ENCODE results near the gene TMEM52B. TPM values are rescaled to one million over a fixed set of nuclear protein-coding genes. Genes with fewer than 3 reads are reported as not detected.

The TMEM52B gene
- total RNA-seq (not detected), polyA plus RNA-seq (not detected)

DNA sequence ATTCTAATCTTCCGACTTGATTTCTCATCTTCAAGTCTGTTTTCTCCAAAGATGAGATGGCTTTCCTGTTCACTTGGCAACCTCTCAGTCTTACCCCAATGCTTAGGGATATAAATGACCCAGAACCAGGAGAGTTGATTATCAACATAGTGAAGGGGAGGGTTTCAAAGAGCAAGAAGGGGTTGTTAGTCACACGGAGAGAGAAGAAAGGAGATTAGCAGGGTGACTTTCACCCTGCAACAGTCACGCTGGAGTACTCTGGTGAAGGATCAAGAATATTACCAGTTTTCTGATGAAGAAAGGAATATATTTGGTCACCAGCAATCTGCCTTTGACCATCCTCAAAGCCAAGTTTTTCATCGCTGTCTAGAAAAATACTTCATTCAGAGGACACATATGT is at the start of gene TMEM52B:
TMEM52B (plus strand) TSS at position 212 of the 400 bp plus-strand sequence. CDS start 543 bp downstream, outside the sequence.
- no peak within 1 kb of the TSS for H3K27ac ChIP-seq (ENCODE audit: insufficient read depth, low read length, poor library complexity, severe bottlenecking)
- Mint-ChIP-seq H3K4me1 (no peaks in the 10 kb centered on the region), H3K9me3 (no peaks in the 10 kb centered on the region), H3K27me3 (peaks cover 42% of the 10 kb centered on the region), H3K27ac (no peak within 1 kb of the TSS), H3K36me3 (no peaks in the 10 kb centered on the region), H3K4me3 (no peak within 1 kb of the TSS)
- no peaks in the 10 kb centered on the region for H3K36me3 ChIP-seq (ENCODE audit: control insufficient read depth, insufficient read depth, low read length)
- no peak for ATAC-seq (ENCODE audit: low read depth in 2 of 2)
- no peak for DNase-seq
- no peaks in the 10 kb centered on the region for H3K4me1 ChIP-seq (ENCODE audit: control insufficient read depth, insufficient read depth, low read length, poor library complexity, severe bottlenecking)
- no peaks in the 10 kb centered on the region for H3K9me3 ChIP-seq (ENCODE audit: control insufficient read depth in 2 of 2, low read length in 2 of 2)
- H3K4me3 ChIP-seq (ENCODE audit: low read depth, low read length) = no peak within 1 kb of the TSS
- H3K27me3 ChIP-seq (ENCODE audit: control insufficient read depth, insufficient read depth, low read length) = peaks cover 8% of the 10 kb centered on the region

DNA sequence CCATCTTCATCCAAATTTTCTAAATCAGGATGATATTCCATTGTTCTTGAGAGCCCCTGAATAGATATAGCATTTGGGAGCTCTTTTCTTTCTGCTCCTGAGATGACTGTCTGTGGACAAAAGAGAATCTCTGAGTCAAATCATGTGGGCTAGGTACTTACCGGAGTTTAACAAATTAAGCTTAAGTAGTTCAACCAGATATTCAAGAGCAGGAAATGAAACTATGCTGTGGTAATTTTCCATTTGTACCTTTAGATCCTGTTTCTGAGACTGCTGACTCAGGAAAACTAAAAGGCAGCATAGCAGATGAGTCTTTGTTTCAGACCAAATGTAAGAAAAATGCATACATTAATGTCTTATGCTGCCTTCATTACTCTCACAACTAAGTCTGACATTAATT is 48.8 kb upstream of the TMEM52B start, which contains the start of gene CLEC7A:
CLEC7A (minus strand) TSS at position 158 of the 400 bp plus-strand sequence; CDS start at position 41, 117 bp downstream.
- peak within 1 kb of the TSS; percentile 37 for H3K4me3 ChIP-seq (ENCODE audit: low read depth, low read length)
- Mint-ChIP-seq H3K4me3 (peak within 1 kb of the TSS in 1 of 4 donors; percentile 64), H3K36me3 (no peaks in the 10 kb centered on the region), H3K27ac (peak within 1 kb of the TSS in 2 of 3 donors; percentile 38 to 53), H3K4me1 (peaks cover 5 to 14% (median 7%) of the 10 kb centered on the region in 4 donors), H3K9me3 (peaks cover 0 to 1% (median 0%) of the 10 kb centered on the region in 7 donors), H3K27me3 (peaks cover 8% of the 10 kb centered on the region)
- peaks cover 5% of the 10 kb centered on the region for H3K4me1 ChIP-seq (ENCODE audit: control insufficient read depth, insufficient read depth, low read length, poor library complexity, severe bottlenecking)
- H3K9me3 ChIP-seq (ENCODE audit: control insufficient read depth in 2 of 2, low read length in 2 of 2) = no peaks in the 10 kb centered on the region
- no peaks in the 10 kb centered on the region for H3K27me3 ChIP-seq (ENCODE audit: control insufficient read depth, insufficient read depth, low read length)
- no peak within 1 kb of the TSS for H3K27ac ChIP-seq (ENCODE audit: insufficient read depth, low read length, poor library complexity, severe bottlenecking)
- H3K36me3 ChIP-seq (ENCODE audit: control insufficient read depth, insufficient read depth, low read length) = no peaks in the 10 kb centered on the region
- ATAC-seq (ENCODE audit: low read depth in 2 of 2) (peak in 1 of 2 donors; percentile 34), DNase-seq (peak in 1 of 3 donors; percentile 50)

DNA sequence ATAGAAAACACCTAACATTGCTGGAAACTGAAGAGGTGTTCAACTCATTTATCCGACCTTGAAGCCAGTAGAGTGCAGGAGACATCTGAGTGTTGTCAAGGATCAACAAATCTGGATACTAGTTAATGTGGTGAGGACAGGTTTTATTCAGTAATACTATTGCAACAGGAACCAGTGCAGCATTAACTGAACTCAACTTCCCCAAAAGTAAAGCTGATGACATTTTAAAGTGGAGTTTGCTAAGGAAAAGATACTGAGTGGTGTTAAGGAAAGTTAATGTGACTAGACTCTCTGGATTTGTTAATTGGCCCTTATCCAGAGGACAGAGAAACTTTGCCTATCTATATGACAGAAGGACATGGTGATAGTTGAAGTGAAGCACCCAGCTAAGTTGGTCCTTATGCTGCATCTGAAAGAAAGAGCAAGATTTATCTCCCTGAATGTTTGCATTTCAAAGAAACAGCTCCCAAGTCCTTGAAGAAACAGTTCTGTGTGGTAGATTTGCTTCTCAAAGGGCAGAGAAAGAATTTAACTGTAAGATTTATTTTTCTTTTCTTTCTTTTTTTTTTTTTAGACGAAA is 47.6 kb upstream of the TMEM52B start:
- Mint-ChIP-seq H3K27ac (no peak overlapping the region), H3K9me3 (peaks cover 0 to 1% (median 0%) of the 10 kb centered on the region in 7 donors), H3K27me3 (peaks cover 5% of the 10 kb centered on the region), H3K36me3 (no peaks in the 10 kb centered on the region), H3K4me1 (peaks cover 5 to 14% (median 7%) of the 10 kb centered on the region in 4 donors), H3K4me3 (no peak overlapping the region)
- H3K27ac ChIP-seq (ENCODE audit: insufficient read depth, low read length, poor library complexity, severe bottlenecking) = no peak overlapping the region
- no peak overlapping the region for H3K4me3 ChIP-seq (ENCODE audit: low read depth, low read length)
- no peaks in the 10 kb centered on the region for H3K9me3 ChIP-seq (ENCODE audit: control insufficient read depth in 2 of 2, low read length in 2 of 2)
- DNase-seq (no peak), ATAC-seq (ENCODE audit: low read depth in 2 of 2) (no peak)
- no peaks in the 10 kb centered on the region for H3K36me3 ChIP-seq (ENCODE audit: control insufficient read depth, insufficient read depth, low read length)
- peaks cover 5% of the 10 kb centered on the region for H3K4me1 ChIP-seq (ENCODE audit: control insufficient read depth, insufficient read depth, low read length, poor library complexity, severe bottlenecking)
- no peaks in the 10 kb centered on the region for H3K27me3 ChIP-seq (ENCODE audit: control insufficient read depth, insufficient read depth, low read length)

DNA sequence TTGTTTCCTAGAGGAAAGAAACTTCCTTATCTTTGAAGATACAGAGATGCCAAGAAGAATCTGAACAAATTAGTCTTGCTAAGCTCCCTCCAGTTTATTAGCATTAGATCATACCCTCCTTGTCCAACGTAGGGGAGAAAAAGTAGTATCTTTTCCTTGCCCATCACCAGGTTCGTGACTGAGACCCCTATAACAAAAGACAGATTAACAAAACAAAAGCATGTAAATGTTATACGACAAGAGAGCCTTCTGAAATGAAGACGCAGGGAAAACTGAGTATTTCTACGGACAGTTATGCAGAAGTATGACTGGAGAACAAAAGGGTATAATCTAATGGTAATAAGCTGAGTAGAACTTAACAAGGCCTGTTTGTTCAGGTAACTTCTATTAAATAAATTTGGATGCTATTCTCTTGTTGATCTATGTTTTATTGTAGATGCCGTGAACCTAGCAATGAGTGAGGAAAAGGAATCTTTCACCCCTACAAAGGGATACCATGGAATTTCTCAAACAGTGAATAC is 45.9 kb upstream of the TMEM52B start:
- Mint-ChIP-seq H3K4me3 (no peak overlapping the region), H3K4me1 (peaks cover 5 to 14% (median 7%) of the 10 kb centered on the region in 4 donors), H3K36me3 (no peaks in the 10 kb centered on the region), H3K27me3 (peaks cover 10% of the 10 kb centered on the region), H3K9me3 (peaks cover 0 to 1% (median 0%) of the 10 kb centered on the region in 7 donors), H3K27ac (no peak overlapping the region)
- Histone ChIP-seq H3K36me3 (ENCODE audit: control insufficient read depth, insufficient read depth, low read length) (no peaks in the 10 kb centered on the region), H3K9me3 (ENCODE audit: control insufficient read depth in 2 of 2, low read length in 2 of 2) (no peaks in the 10 kb centered on the region), H3K4me3 (ENCODE audit: low read depth, low read length) (no peak overlapping the region), H3K27ac (ENCODE audit: insufficient read depth, low read length, poor library complexity, severe bottlenecking) (no peak overlapping the region), H3K4me1 (ENCODE audit: control insufficient read depth, insufficient read depth, low read length, poor library complexity, severe bottlenecking) (peaks cover 5% of the 10 kb centered on the region), H3K27me3 (ENCODE audit: control insufficient read depth, insufficient read depth, low read length) (no peaks in the 10 kb centered on the region)
- DNase-seq (no peak), ATAC-seq (ENCODE audit: low read depth in 2 of 2) (no peak)

DNA sequence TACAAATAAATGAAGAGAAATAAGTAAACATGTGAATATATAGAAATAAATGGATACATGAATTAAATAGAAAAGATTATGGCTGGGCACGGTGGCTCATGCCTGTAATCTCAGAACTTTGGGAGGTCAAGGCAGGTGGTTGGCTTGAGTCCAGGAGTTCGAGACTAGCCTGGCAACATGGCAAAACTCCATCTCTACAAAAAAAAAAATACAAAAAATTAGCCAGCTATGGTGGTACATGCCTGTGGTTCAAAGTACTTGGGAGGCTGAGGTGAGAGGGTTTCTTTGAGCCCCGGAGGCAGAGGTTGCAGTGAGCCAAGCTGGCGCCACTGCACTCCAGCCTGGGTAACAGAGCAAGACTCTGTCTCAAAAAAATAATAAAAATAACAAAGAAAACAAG is 43.7 kb upstream of the TMEM52B start:
- Mint-ChIP-seq H3K4me1 (peaks cover 2 to 6% (median 2%) of the 10 kb centered on the region in 4 donors), H3K36me3 (no peaks in the 10 kb centered on the region), H3K4me3 (no peak overlapping the region), H3K27ac (no peak overlapping the region), H3K27me3 (peaks cover 12% of the 10 kb centered on the region), H3K9me3 (no peaks in the 10 kb centered on the region)
- Histone ChIP-seq H3K27me3 (ENCODE audit: control insufficient read depth, insufficient read depth, low read length) (peaks cover 2% of the 10 kb centered on the region), H3K4me1 (ENCODE audit: control insufficient read depth, insufficient read depth, low read length, poor library complexity, severe bottlenecking) (peaks cover under 1% of the 10 kb centered on the region), H3K27ac (ENCODE audit: insufficient read depth, low read length, poor library complexity, severe bottlenecking) (no peak overlapping the region), H3K9me3 (ENCODE audit: control insufficient read depth in 2 of 2, low read length in 2 of 2) (no peaks in the 10 kb centered on the region), H3K36me3 (ENCODE audit: control insufficient read depth, insufficient read depth, low read length) (no peaks in the 10 kb centered on the region), H3K4me3 (ENCODE audit: low read depth, low read length) (no peak overlapping the region)
- DNase-seq = no peak
- no peak for ATAC-seq (ENCODE audit: low read depth in 2 of 2)

DNA sequence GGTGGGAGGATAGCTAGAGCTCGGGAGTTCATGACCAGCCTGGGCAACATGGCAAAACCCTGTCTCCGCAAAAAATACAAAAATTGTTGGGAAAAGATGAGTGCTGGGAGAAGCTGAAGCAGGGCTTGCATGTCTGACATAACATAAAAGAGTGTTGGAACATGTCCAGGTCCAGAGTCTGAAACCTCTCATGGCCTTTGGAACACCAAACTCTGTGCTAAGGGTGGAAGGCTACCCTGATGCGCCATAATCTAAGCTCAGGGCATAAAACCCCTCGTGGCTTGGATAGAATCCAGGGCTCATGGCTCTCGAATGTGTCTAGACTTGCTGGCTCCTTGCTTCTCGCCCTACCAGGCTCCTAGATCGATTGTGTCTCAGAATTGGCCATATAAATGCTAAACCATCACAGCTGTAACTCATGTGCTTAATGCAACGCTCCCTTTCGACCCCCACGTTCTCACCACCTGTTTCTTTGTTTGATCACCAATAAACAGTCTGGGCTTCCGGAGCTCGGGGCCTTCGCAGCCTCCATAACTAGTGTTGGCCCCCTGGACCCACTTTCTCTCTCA is 42.1 kb upstream of the TMEM52B start:
- no peak for ATAC-seq (ENCODE audit: low read depth in 2 of 2)
- no peak overlapping the region for H3K27ac ChIP-seq (ENCODE audit: insufficient read depth, low read length, poor library complexity, severe bottlenecking)
- H3K36me3 Mint-ChIP-seq = no peaks in the 10 kb centered on the region

DNA sequence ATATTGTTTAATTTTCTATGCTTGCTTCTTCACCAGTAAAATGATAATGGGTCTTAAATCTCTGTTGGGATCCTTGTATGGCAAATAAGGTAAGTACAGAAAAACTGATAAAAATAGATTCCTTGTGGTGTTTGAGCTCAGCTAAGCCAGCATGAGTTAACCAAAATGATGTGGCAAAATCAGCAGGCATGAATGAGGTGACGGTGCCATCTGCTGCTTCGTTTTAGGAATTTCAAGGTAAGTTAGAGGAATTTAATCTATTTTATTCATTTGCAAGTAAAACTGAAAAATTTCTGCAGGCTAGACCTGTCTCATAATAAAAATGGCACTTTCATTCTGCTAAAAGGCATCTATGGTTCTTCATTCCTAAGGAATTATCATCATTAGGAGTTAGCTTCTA is 38.8 kb upstream of the TMEM52B start:
- Histone ChIP-seq H3K27me3 (ENCODE audit: control insufficient read depth, insufficient read depth, low read length) (peaks cover 7% of the 10 kb centered on the region), H3K4me3 (ENCODE audit: low read depth, low read length) (no peak overlapping the region), H3K27ac (ENCODE audit: insufficient read depth, low read length, poor library complexity, severe bottlenecking) (no peak overlapping the region), H3K4me1 (ENCODE audit: control insufficient read depth, insufficient read depth, low read length, poor library complexity, severe bottlenecking) (no peaks in the 10 kb centered on the region), H3K9me3 (ENCODE audit: control insufficient read depth in 2 of 2, low read length in 2 of 2) (no peaks in the 10 kb centered on the region), H3K36me3 (ENCODE audit: control insufficient read depth, insufficient read depth, low read length) (no peaks in the 10 kb centered on the region)
- H3K27me3 Mint-ChIP-seq = peaks cover 20% of the 10 kb centered on the region
- no peaks in the 10 kb centered on the region for H3K4me1 Mint-ChIP-seq
- DNase-seq (peak; percentile 7 to 63 (median 31)), ATAC-seq (ENCODE audit: low read depth in 2 of 2) (peak in 1 of 2 donors; percentile 42)
- no peak overlapping the region for H3K27ac Mint-ChIP-seq
- no peak overlapping the region for H3K4me3 Mint-ChIP-seq
- H3K9me3 Mint-ChIP-seq = no peaks in the 10 kb centered on the region
- no peaks in the 10 kb centered on the region for H3K36me3 Mint-ChIP-seq

More for the DNA sequence above, 42.1 kb upstream of the TMEM52B start:
- H3K27ac Mint-ChIP-seq = peak overlapping the region in 1 of 3 donors; percentile 61
- Histone ChIP-seq H3K4me3 (ENCODE audit: low read depth, low read length) (no peak overlapping the region), H3K4me1 (ENCODE audit: control insufficient read depth, insufficient read depth, low read length, poor library complexity, severe bottlenecking) (no peaks in the 10 kb centered on the region), H3K36me3 (ENCODE audit: control insufficient read depth, insufficient read depth, low read length) (no peaks in the 10 kb centered on the region), H3K27me3 (ENCODE audit: control insufficient read depth, insufficient read depth, low read length) (peaks cover 4% of the 10 kb centered on the region), H3K9me3 (ENCODE audit: control insufficient read depth in 2 of 2, low read length in 2 of 2) (no peaks in the 10 kb centered on the region)
- no peak for DNase-seq
- no peak overlapping the region for H3K4me3 Mint-ChIP-seq
- no peaks in the 10 kb centered on the region for H3K4me1 Mint-ChIP-seq
- H3K27me3 Mint-ChIP-seq = peaks cover 15% of the 10 kb centered on the region
- H3K9me3 Mint-ChIP-seq = no peaks in the 10 kb centered on the region
